Thyroid gland (tissue), 4 donors: ENCODE data around the gene ZBTB16.

ENCODE experiments used
- CTCF ChIP-seq, 6 experiments: fragments of 200-600 bp in 3 of 6; fragments of 450-650 bp in 3 of 6; sonication (generic) in 3 of 6; IDR thresholded peaks; one replicate each; pipeline ENCODE4 v1.5.1; 2016 to 2019; ENCODE audit warnings: antibody characterized with exemption in 6 of 6, mild to moderate bottlenecking in 2 of 6, inconsistent platforms in 1 of 6, moderate library complexity in 1 of 6
- POLR2A ChIP-seq, 2 donors: fragments of 450-650 bp; IDR thresholded peaks; one replicate each; pipeline ENCODE4 v1.6.1; 2017; ENCODE audit warnings: antibody characterized with exemption in 2 of 2, mild to moderate bottlenecking in 2 of 2, moderate library complexity in 1 of 2

- TF ChIP-seq CTCF (IDR thresholded peaks at IDR 0.05) (no peak), POLR2A (IDR thresholded peaks at IDR 0.05) (no peak)
These were observed 26.4 kb upstream of the ZBTB16 start for GRCh38 chr11:114033066-114033465.
